Measurements from ENCODE around the gene ITPRIPL1. TPM values are rescaled to one million over a fixed set of nuclear protein-coding genes. Genes with fewer than 3 reads are reported as not detected.

The ITPRIPL1 gene
- polyA plus RNA-seq, 3 donors from 2014 or later, result 17.2 to 39.1 (median 33.0) TPM

- Mint-ChIP-seq H3K4me3 (no peak overlapping the region), H3K9me3 (no peaks in the 10 kb centered on the region), H3K36me3 (peaks cover 0 to 10% (median 0%) of the 10 kb centered on the region in 3 donors), H3K27me3 (ENCODE audit: low read depth in 3 of 3) (no peaks in the 10 kb centered on the region), H3K27ac (peak overlapping the region in 5 of 6 donors; percentile 4 to 81 (median 41)), H3K4me1 (peaks cover 0 to 1% of the 10 kb centered on the region in 2 donors)
- no peak for DNase-seq
These were observed 20.8 kb downstream of the ITPRIPL1 start for GRCh38 chr2:96345868-96346462.

GRCh38 chr2:96347395-96347794 is 22.3 kb downstream of the ITPRIPL1 start:
- Mint-ChIP-seq H3K4me1 (peaks cover 0 to under 1% of the 10 kb centered on the region in 2 donors), H3K36me3 (peaks cover 0 to 10% (median 0%) of the 10 kb centered on the region in 3 donors), H3K4me3 (no peak overlapping the region), H3K27ac (peak overlapping the region in 2 of 6 donors; percentile 9 to 58), H3K27me3 (ENCODE audit: low read depth in 3 of 3) (no peaks in the 10 kb centered on the region), H3K9me3 (no peaks in the 10 kb centered on the region)
- DNase-seq, result no peak

- peaks cover 0 to 3% (median 0%) of the 10 kb centered on the region in 3 donors for H3K36me3 Mint-ChIP-seq
- no peaks in the 10 kb centered on the region for H3K9me3 Mint-ChIP-seq
- H3K4me1 Mint-ChIP-seq, result no peaks in the 10 kb centered on the region
- H3K4me3 Mint-ChIP-seq, result no peak overlapping the region
- no peak for DNase-seq
- peak overlapping the region in 1 of 6 donors; percentile 6 for H3K27ac Mint-ChIP-seq
- H3K27me3 Mint-ChIP-seq (ENCODE audit: low read depth in 3 of 3), result no peaks in the 10 kb centered on the region
These were observed 28.0 kb downstream of the ITPRIPL1 start for GRCh38 chr2:96353032-96353561.

DNA sequence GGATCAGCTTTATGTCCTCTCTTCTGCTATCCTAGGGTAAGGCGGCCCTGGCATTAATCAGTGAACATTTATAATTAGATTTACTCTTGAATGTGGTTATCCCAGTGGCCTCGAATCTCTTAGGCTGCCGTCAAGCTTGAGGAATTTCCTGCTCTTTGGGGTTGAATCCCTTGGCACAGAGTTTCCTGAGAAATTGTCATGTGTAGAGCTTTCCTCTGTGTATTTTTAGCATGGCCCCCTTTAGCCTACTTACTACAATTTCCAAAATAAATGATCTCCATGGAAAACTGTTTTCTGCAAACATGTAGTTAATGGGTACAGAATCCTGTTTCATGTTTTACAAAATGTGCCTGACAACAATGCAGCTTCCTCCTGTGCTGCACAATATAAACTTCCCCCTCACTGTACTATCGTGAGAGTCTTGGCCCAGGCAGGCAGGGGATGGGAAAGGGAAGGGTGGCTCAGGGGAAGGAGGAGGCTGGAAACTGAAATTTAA is 28.5 kb downstream of the ITPRIPL1 start:
- Mint-ChIP-seq H3K27me3 (ENCODE audit: low read depth in 3 of 3) (no peaks in the 10 kb centered on the region), H3K4me3 (no peak overlapping the region), H3K4me1 (no peaks in the 10 kb centered on the region), H3K9me3 (no peaks in the 10 kb centered on the region), H3K27ac (no peak overlapping the region), H3K36me3 (peaks cover 0 to 3% (median 0%) of the 10 kb centered on the region in 3 donors)
- no peak for DNase-seq

- Mint-ChIP-seq H3K36me3 (peaks cover 0 to 3% (median 0%) of the 10 kb centered on the region in 3 donors), H3K27me3 (ENCODE audit: low read depth in 3 of 3) (no peaks in the 10 kb centered on the region), H3K9me3 (no peaks in the 10 kb centered on the region), H3K4me1 (no peaks in the 10 kb centered on the region), H3K4me3 (no peak overlapping the region), H3K27ac (no peak overlapping the region)
- DNase-seq, result no peak
These were observed 29.4 kb downstream of the ITPRIPL1 start for GRCh38 chr2:96354492-96354891.

GRCh38 chr2:96356889-96357288 is 31.8 kb downstream of the ITPRIPL1 start:
- Mint-ChIP-seq H3K27ac (no peak overlapping the region), H3K36me3 (peaks cover 0 to 3% (median 0%) of the 10 kb centered on the region in 3 donors), H3K4me1 (no peaks in the 10 kb centered on the region), H3K9me3 (no peaks in the 10 kb centered on the region), H3K27me3 (ENCODE audit: low read depth in 3 of 3) (peaks cover 0 to 3% (median 0%) of the 10 kb centered on the region in 3 donors), H3K4me3 (no peak overlapping the region)
- DNase-seq, result no peak

- H3K27ac Mint-ChIP-seq, result no peak overlapping the region
- no peaks in the 10 kb centered on the region for H3K4me1 Mint-ChIP-seq
- no peaks in the 10 kb centered on the region for H3K9me3 Mint-ChIP-seq
- H3K27me3 Mint-ChIP-seq (ENCODE audit: low read depth in 3 of 3), result peaks cover 0 to 5% (median 0%) of the 10 kb centered on the region in 3 donors
- H3K4me3 Mint-ChIP-seq, result no peak overlapping the region
- peak; percentile 18 to 38 (median 19) for DNase-seq
- H3K36me3 Mint-ChIP-seq, result peaks cover 0 to 3% (median 0%) of the 10 kb centered on the region in 3 donors
These were observed 34.2 kb downstream of the ITPRIPL1 start for GRCh38 chr2:96359310-96359709.

GRCh38 chr2:96359866-96360265 is 34.7 kb downstream of the ITPRIPL1 start:
- H3K4me3 Mint-ChIP-seq, result no peak overlapping the region
- peak overlapping the region in 2 of 6 donors; percentile 12 to 31 for H3K27ac Mint-ChIP-seq
- H3K36me3 Mint-ChIP-seq, result peaks cover 0 to 3% (median 0%) of the 10 kb centered on the region in 3 donors

GRCh38 chr2:96361751-96362150 is 36.6 kb downstream of the ITPRIPL1 start:
- no peaks in the 10 kb centered on the region for H3K4me1 Mint-ChIP-seq
- H3K9me3 Mint-ChIP-seq, result no peaks in the 10 kb centered on the region
- no peak overlapping the region for H3K4me3 Mint-ChIP-seq
- peaks cover 0 to 5% (median 0%) of the 10 kb centered on the region in 3 donors for H3K27me3 Mint-ChIP-seq (ENCODE audit: low read depth in 3 of 3)
- no peaks in the 10 kb centered on the region for H3K36me3 Mint-ChIP-seq
- no peak for DNase-seq
- no peak overlapping the region for H3K27ac Mint-ChIP-seq

More at GRCh38 chr2:96359866-96360265, 34.7 kb downstream of the ITPRIPL1 start:
- H3K4me1 Mint-ChIP-seq, result no peaks in the 10 kb centered on the region
- no peaks in the 10 kb centered on the region for H3K9me3 Mint-ChIP-seq
- H3K27me3 Mint-ChIP-seq (ENCODE audit: low read depth in 3 of 3), result peaks cover 0 to 5% (median 0%) of the 10 kb centered on the region in 3 donors
- DNase-seq, result no peak

DNA sequence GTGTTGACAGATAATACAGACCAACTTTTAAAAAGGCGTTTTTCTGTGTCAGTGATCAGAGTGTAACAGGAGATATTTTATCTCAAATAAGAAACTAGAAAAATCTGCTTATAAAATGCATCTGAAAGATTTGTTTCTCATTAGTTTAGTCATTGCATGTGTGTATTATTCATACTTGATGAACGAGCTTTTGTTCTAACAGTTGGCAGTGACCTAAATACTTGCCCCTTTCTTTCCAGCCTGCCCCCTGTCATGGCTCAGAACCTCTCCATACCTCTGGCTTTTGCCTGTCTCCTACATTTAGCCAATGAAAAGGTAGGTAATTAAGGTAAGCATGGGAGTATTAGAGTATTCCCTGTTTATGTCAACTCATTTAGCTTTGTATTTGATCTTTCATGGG is 44.1 kb downstream of the ITPRIPL1 start:
- Mint-ChIP-seq H3K27ac (no peak overlapping the region), H3K4me1 (no peaks in the 10 kb centered on the region), H3K36me3 (peaks cover 0 to 7% (median 0%) of the 10 kb centered on the region in 3 donors), H3K9me3 (no peaks in the 10 kb centered on the region), H3K27me3 (ENCODE audit: low read depth in 3 of 3) (no peaks in the 10 kb centered on the region), H3K4me3 (no peak overlapping the region)
- DNase-seq, result no peak

DNA sequence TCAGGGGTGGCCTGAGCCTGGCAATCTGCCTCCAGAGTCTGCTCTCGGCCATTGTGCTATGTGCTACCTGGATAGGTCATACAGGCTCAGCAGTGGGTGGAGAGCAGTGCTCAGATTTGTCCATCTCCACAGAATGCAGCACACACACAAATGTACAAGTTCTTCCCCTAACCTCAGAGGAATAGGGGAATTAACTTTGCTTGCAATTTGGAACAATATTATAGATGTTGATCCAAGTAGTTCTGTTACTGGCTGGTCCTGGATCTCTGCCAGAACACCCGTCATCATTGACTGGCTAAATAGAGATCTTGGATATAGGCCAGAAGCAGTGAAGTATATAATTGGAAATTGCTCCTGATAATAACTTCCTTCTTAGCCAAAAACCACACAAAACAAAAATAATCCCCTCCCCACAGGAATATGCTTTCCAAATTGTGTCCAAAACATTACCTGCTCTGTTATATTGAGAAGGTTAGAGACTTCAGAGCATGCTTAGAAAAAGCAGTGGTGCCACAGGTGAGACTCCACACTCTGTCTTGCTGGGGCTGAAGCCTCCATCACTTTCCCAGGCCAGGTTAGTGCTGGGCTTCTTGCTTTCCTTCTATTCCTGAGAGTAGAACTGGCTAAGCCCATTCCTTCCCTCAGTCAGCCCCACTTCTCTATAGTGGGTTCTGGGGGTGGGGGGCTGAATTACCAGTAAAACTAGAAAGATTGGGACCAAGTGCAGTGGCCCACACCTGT is 49.3 kb downstream of the ITPRIPL1 start:
- H3K27ac Mint-ChIP-seq, result no peak overlapping the region
- H3K36me3 Mint-ChIP-seq, result peaks cover 0 to 6% (median 5%) of the 10 kb centered on the region in 3 donors
- no peaks in the 10 kb centered on the region for H3K4me1 Mint-ChIP-seq
- no peak for DNase-seq
- no peak overlapping the region for H3K4me3 Mint-ChIP-seq
- H3K9me3 Mint-ChIP-seq, result peaks cover 0 to 3% (median 0%) of the 10 kb centered on the region in 6 donors
- peaks cover 0 to 2% (median 0%) of the 10 kb centered on the region in 3 donors for H3K27me3 Mint-ChIP-seq (ENCODE audit: low read depth in 3 of 3)
